ENCODE results near the gene LGALS7B. TPM values are rescaled to one million over a fixed set of nuclear protein-coding genes. Genes with fewer than 3 reads are reported as not detected.
"Not testable (repeated sequence)": the region's sequence is repeated elsewhere in the genome, so short reads cannot be mapped to it uniquely, and the experiment has no call there.

LGALS7B gene
- total RNA-seq, 1 experiment from 2014 or later: 2.4 TPM

- Histone ChIP-seq H3K79me2 (ENCODE audit: insufficient read depth, low read length) (no peaks in the 10 kb centered on the region), H3K27me3 (ENCODE audit: insufficient read depth, low read length) (no peaks in the 10 kb centered on the region), H3K4me2 (ENCODE audit: low read length) (no peak overlapping the region), H3K9me2 (ENCODE audit: insufficient read depth) (no peaks in the 10 kb centered on the region), H2AFZ (ENCODE audit: low read depth, low read length, poor library complexity, severe bottlenecking) (no peak overlapping the region), H3K9me3 (ENCODE audit: control insufficient read depth in 1 of 2, insufficient read depth in 1 of 2, low read depth in 1 of 2, low read length in 2 of 2) (no peaks in the 10 kb centered on the region), H4K20me1 (ENCODE audit: insufficient read depth) (no peaks in the 10 kb centered on the region), H3K4me1 (ENCODE audit: control insufficient read depth in 1 of 2, insufficient read depth in 2 of 2, low read length in 2 of 2) (no peaks in the 10 kb centered on the region), H3K4me3 (replicated peaks in 1 of 2; ENCODE audit: low read depth in 1 of 2, low read length in 2 of 2) (no peak overlapping the region), H3K36me3 (ENCODE audit: control insufficient read depth in 1 of 2, insufficient read depth in 2 of 2, low read length in 2 of 2) (no peaks in the 10 kb centered on the region), H3K9ac (ENCODE audit: low read length) (no peak overlapping the region), H3K27ac (ENCODE audit: low read depth, low read length) (no peak overlapping the region)
- ChIA-PET RAD21 (ENCODE audit: low non-redundant PET in 1 of 2, low total read pairs in 2 of 2, uncharacterized antibody in 2 of 2, unreplicated experiment in 2 of 2) (no interaction called here), CTCF (no interaction called here), POLR2A (interaction anchor here (2.4 kb wide), 1 partner anchor 9 kb away, joined by 16 read pairs; no protein-coding TSS in a partner anchor)
- no peak for TF ChIP-seq SRF (IDR thresholded peaks at IDR 0.05; ENCODE audit: low read depth)
- TF ChIP-seq EZH2 (IDR thresholded peaks at IDR 0.05): no peak
- TF ChIP-seq EZH2phosphoT487 (IDR thresholded peaks at IDR 0.05; ENCODE audit: borderline replicate concordance): no peak
- TF ChIP-seq YY1 (IDR thresholded peaks at IDR 0.05; ENCODE audit: extremely low read depth, insufficient replicate concordance, low read depth, low read length): no peak
- no peak for TF ChIP-seq POLR2AphosphoS5 (IDR thresholded peaks at IDR 0.05; ENCODE audit: low read depth, low read length)
- TF ChIP-seq ELF1 (IDR thresholded peaks at IDR 0.05; ENCODE audit: borderline replicate concordance, low read depth): no peak
- TF ChIP-seq ZBTB33 (IDR thresholded peaks at IDR 0.05; ENCODE audit: extremely low read depth, insufficient replicate concordance, low read length): no peak
- no peak for TF ChIP-seq POLR2A (IDR thresholded peaks at IDR 0.05; ENCODE audit: borderline replicate concordance, extremely low read depth, insufficient read depth, insufficient read length)
- TF ChIP-seq SIN3A (IDR thresholded peaks at IDR 0.05; ENCODE audit: low read depth): no peak
- TF ChIP-seq SP1 (IDR thresholded peaks at IDR 0.05; ENCODE audit: low read depth): no peak
- no peak for TF ChIP-seq RAD21 (IDR thresholded peaks at IDR 0.05; ENCODE audit: low read depth)
- TF ChIP-seq MAX (IDR thresholded peaks at IDR 0.05): no peak
- no peak for TF ChIP-seq ZFX (IDR thresholded peaks at IDR 0.05)
- TF ChIP-seq CTCF (IDR thresholded peaks at IDR 0.05 in 2 of 3, conservative IDR thresholded peaks at IDR 0.05 in 1 of 3; ENCODE audit: borderline replicate concordance in 1 of 3, insufficient read depth in 1 of 3, low read depth in 2 of 3, low read length in 2 of 3): no peak
- ATAC-seq (no peak), DNase-seq (ENCODE audit: low read depth, low spot score) (no peak)
- BruUV-seq (replicated peaks): no TSS peak
- intact Hi-C loops (cut with micrococcal nuclease): no loop called here
These were observed 24.3 kb downstream of the LGALS7B start for GRCh38 chr19:38813323-38813722.

GRCh38 chr19:38813932-38814331 is 24.9 kb downstream of the LGALS7B start:
- H3K9me3 ChIP-seq (ENCODE audit: control insufficient read depth in 1 of 2, insufficient read depth in 1 of 2, low read depth in 1 of 2, low read length in 2 of 2); H3K4me1 ChIP-seq (ENCODE audit: control insufficient read depth in 1 of 2, insufficient read depth in 2 of 2, low read length in 2 of 2); ATAC-seq; intact Hi-C loops (cut with micrococcal nuclease); H3K27me3 ChIP-seq (ENCODE audit: insufficient read depth, low read length); H3K79me2 ChIP-seq (ENCODE audit: insufficient read depth, low read length); RAD21 ChIA-PET (ENCODE audit: low non-redundant PET in 1 of 2, low total read pairs in 2 of 2, uncharacterized antibody in 2 of 2, unreplicated experiment in 2 of 2); BruUV-seq (replicated peaks); H3K9me2 ChIP-seq (ENCODE audit: insufficient read depth); H3K36me3 ChIP-seq (ENCODE audit: control insufficient read depth in 1 of 2, insufficient read depth in 2 of 2, low read length in 2 of 2); CTCF ChIA-PET; H4K20me1 ChIP-seq (ENCODE audit: insufficient read depth); DNase-seq (ENCODE audit: low read depth, low spot score); H3K4me3 ChIP-seq (replicated peaks in 1 of 2; ENCODE audit: low read depth in 1 of 2, low read length in 2 of 2); H3K9ac ChIP-seq (ENCODE audit: low read length); H3K27ac ChIP-seq (ENCODE audit: low read depth, low read length); H2AFZ ChIP-seq (ENCODE audit: low read depth, low read length, poor library complexity, severe bottlenecking); H3K4me2 ChIP-seq (ENCODE audit: low read length): not testable (repeated sequence)
- POLR2A ChIA-PET: interaction anchor here (0.8 to 2.4 kb wide), 2 partner anchors 9 to 10 kb away, joined by 3 to 16 read pairs; no protein-coding TSS in a partner anchor
